Vagina (tissue), 2 donors: Measurements from ENCODE around the gene EFCAB13.

Experiments
- CTCF ChIP-seq, 3 experiments: fragments of 450-650 bp in 2 of 3; fragments of 200-600 bp in 1 of 3; sonication (generic) in 1 of 3; IDR thresholded peaks; one replicate each; pipeline ENCODE4 v1.5.1; 2017 to 2019; ENCODE audit warnings: antibody characterized with exemption in 3 of 3, mild to moderate bottlenecking in 2 of 3, moderate library complexity in 2 of 3
- POLR2A ChIP-seq, 2 donors: fragments of 450-650 bp; IDR thresholded peaks; one replicate each; pipeline ENCODE4 v1.6.1; 2017; ENCODE audit warnings: antibody characterized with exemption in 2 of 2, mild to moderate bottlenecking in 2 of 2, moderate library complexity in 2 of 2
- POLR2AphosphoS5 ChIP-seq, 2 donors: sonication (generic); formaldehyde crosslinking; IDR thresholded peaks; one replicate each; pipeline ENCODE4 v1.9.0; 2017; ENCODE audit warnings: antibody characterized with exemption in 2 of 2, mild to moderate bottlenecking in 2 of 2, low read depth in 1 of 2; ENCODE audit not compliant: insufficient read depth in 1 of 2

DNA sequence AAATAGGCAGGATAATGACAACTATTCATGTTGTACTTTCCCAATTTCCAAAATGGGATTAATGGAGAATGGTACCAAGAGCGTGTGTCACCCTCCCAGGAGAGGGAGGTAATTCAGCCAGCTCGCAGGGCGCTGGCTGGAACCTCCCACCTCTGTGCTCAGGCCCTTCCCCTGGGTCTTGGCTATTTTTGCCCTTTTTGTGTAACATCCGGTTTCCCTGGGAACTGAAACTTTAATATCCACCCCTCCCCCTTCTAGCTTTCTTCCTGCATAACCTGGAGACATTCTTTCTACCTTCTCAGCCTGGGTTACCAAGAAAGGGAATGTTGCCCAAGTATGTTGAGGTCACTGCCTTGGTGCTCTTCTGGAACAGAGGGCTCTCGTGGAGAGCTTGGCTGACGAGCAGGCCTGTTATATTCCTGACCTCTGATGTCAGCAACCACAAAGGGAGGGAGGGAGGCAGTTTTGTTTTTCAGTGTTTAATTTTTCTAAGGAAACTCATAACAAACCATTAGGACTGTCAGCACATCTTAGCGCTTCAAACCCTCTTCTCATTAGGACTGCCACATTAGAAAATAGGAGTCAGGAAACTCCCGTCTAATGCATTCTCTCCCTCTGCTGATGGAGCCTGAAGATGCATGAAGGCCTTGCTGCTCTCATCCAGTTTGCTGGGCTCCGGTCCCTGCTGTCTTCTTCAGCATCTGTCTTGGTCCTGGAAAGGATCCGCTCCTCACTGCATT, 44.5 kb upstream of the EFCAB13 start:
- TF ChIP-seq CTCF (IDR thresholded peaks at IDR 0.05) (no peak), POLR2A (IDR thresholded peaks at IDR 0.05) (no peak), POLR2AphosphoS5 (IDR thresholded peaks at IDR 0.05; ENCODE audit: insufficient read depth in 1 of 2, low read depth in 1 of 2) (peak; percentile 45 to 81)
